ENCODE data around the gene OR1D5. TPM values are rescaled to one million over a fixed set of nuclear protein-coding genes. Genes with fewer than 3 reads are reported as not detected.

Gene OR1D5
- total RNA-seq, 1 donor from 2014 or later, result not detected

DNA sequence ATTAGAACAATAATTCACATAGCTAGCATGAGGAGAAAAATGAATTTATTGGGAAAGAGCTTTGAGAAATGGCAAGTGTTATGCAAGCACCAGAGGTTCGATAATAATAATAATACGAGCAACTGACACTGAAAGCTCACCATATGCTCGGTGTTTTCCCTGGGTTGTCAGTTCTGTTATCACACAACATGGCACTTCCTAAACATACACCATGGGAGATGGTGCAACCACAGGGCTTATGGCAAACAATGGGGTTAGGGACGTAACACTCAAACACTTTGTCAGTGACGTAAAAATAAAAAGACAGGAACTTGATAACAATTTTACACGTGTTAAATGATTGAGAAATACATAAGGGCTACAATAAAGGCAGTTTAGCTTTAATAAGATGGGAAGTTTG is 23.7 kb downstream of the OR1D5 start:
- no peaks in the 10 kb centered on the region for H4K20me1 ChIP-seq (ENCODE audit: insufficient read depth, low read length)
- H3K4me2 ChIP-seq (ENCODE audit: low read length), result no peak overlapping the region
- no peak overlapping the region for H3K4me3 ChIP-seq (ENCODE audit: insufficient read depth, low read depth, low read length)
- H3K36me3 Mint-ChIP-seq (ENCODE audit: low read depth, unreplicated experiment), result peaks cover 3% of the 10 kb centered on the region
- H3K4me1 ChIP-seq (ENCODE audit: insufficient read depth, low read length), result no peaks in the 10 kb centered on the region
- no peak for FAIRE-seq
- no peaks in the 10 kb centered on the region for H3K4me1 Mint-ChIP-seq (ENCODE audit: low read depth, unreplicated experiment)
- H3K4me3 Mint-ChIP-seq (ENCODE audit: unreplicated experiment), result no peak overlapping the region
- H3K27me3 ChIP-seq (ENCODE audit: insufficient read depth, low read length), result peaks cover 3% of the 10 kb centered on the region
- H3K9me3 ChIP-seq (ENCODE audit: insufficient read depth, low read depth, low read length), result peaks cover 9% of the 10 kb centered on the region
- no peak overlapping the region for H3K9ac ChIP-seq (ENCODE audit: low read length)
- peaks cover 15% of the 10 kb centered on the region for H3K9me3 Mint-ChIP-seq (ENCODE audit: unreplicated experiment)
- H2AFZ ChIP-seq (ENCODE audit: low read depth, low read length), result no peak overlapping the region
- H3K27ac Mint-ChIP-seq (ENCODE audit: unreplicated experiment), result no peak overlapping the region
- TF ChIP-seq, protein P1, sequence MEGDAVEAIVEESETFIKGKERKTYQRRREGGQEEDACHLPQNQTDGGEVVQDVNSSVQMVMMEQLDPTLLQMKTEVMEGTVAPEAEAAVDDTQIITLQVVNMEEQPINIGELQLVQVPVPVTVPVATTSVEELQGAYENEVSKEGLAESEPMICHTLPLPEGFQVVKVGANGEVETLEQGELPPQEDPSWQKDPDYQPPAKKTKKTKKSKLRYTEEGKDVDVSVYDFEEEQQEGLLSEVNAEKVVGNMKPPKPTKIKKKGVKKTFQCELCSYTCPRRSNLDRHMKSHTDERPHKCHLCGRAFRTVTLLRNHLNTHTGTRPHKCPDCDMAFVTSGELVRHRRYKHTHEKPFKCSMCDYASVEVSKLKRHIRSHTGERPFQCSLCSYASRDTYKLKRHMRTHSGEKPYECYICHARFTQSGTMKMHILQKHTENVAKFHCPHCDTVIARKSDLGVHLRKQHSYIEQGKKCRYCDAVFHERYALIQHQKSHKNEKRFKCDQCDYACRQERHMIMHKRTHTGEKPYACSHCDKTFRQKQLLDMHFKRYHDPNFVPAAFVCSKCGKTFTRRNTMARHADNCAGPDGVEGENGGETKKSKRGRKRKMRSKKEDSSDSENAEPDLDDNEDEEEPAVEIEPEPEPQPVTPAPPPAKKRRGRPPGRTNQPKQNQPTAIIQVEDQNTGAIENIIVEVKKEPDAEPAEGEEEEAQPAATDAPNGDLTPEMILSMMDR (IDR thresholded peaks at IDR 0.05; ENCODE audit: insufficient read depth, low read depth, low read length), result no peak
- no peak for TF ChIP-seq EZH2 (IDR thresholded peaks at IDR 0.05; ENCODE audit: insufficient read depth, low read length)
- peaks cover 11% of the 10 kb centered on the region for H3K27me3 Mint-ChIP-seq (ENCODE audit: low read depth, unreplicated experiment)
- no peak for DNase-seq (ENCODE audit: low read depth)
- H3K27ac ChIP-seq (ENCODE audit: low read depth, low read length), result no peak overlapping the region
- no peaks in the 10 kb centered on the region for H3K36me3 ChIP-seq (ENCODE audit: insufficient read depth, low read length)
- H3K79me2 ChIP-seq (ENCODE audit: insufficient read depth, low read length), result no peaks in the 10 kb centered on the region

DNA sequence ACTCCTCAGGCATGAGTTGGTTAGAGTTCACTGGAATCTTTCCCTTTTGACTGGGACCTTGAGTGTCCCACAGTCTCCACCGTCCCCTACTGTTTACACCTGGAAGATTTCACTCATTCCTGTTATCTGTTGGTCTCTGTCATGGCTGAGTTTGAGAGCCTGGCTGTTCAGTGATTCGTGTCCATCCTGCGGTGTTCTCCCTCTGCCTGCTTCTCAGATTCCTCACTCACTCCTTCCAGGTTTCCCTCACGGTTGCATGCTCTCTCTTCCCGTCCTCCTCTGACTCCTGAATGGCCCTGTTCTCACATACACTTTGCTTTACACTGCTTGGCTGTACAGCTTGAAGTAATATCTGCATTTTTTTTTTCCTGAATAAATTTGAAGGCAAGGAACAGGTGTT is 24.5 kb downstream of the OR1D5 start:
- no peaks in the 10 kb centered on the region for H3K4me1 Mint-ChIP-seq (ENCODE audit: low read depth, unreplicated experiment)
- no peak for DNase-seq (ENCODE audit: low read depth)

DNA sequence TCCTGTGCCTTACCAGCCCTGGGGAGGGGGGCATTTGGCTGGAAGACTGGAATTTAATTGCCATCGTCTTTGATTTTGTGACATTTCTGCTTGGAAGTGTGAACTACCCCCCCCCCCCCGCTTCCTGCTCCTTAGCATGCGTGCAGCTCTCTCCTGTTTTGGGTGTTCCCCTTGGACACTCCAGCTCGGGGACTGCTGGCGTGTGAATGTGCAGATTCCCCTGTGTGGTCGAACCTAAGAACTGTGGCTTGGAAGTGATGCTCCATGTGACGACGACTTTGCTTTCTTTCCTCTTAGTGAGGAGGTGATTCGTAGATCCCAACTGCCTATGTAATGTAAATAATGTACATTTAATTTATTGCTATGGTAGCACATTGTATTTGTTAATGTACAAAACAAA is 26.1 kb downstream of the OR1D5 start:
- H3K4me3 ChIP-seq (ENCODE audit: insufficient read depth, low read depth, low read length), result no peak overlapping the region
- no peak for DNase-seq (ENCODE audit: low read depth)
- Mint-ChIP-seq H3K4me1 (ENCODE audit: low read depth, unreplicated experiment) (no peaks in the 10 kb centered on the region), H3K27me3 (ENCODE audit: low read depth, unreplicated experiment) (peaks cover 11% of the 10 kb centered on the region), H3K36me3 (ENCODE audit: low read depth, unreplicated experiment) (peaks cover 2% of the 10 kb centered on the region), H3K9me3 (ENCODE audit: unreplicated experiment) (peaks cover 5% of the 10 kb centered on the region), H3K27ac (ENCODE audit: unreplicated experiment) (no peak overlapping the region), H3K4me3 (ENCODE audit: unreplicated experiment) (no peak overlapping the region)
- TF ChIP-seq EZH2 (IDR thresholded peaks at IDR 0.05; ENCODE audit: insufficient read depth, low read length), result no peak
- TF ChIP-seq, protein P1 (IDR thresholded peaks at IDR 0.05; ENCODE audit: insufficient read depth, low read depth, low read length), result no peak
- no peak overlapping the region for H3K9ac ChIP-seq (ENCODE audit: low read length)
- no peak overlapping the region for H2AFZ ChIP-seq (ENCODE audit: low read depth, low read length)
- no peak overlapping the region for H3K4me2 ChIP-seq (ENCODE audit: low read length)
- H3K79me2 ChIP-seq (ENCODE audit: insufficient read depth, low read length), result no peaks in the 10 kb centered on the region
- H3K36me3 ChIP-seq (ENCODE audit: insufficient read depth, low read length), result no peaks in the 10 kb centered on the region
- no peaks in the 10 kb centered on the region for H4K20me1 ChIP-seq (ENCODE audit: insufficient read depth, low read length)
- no peaks in the 10 kb centered on the region for H3K9me3 ChIP-seq (ENCODE audit: insufficient read depth, low read depth, low read length)
- FAIRE-seq, result no peak
- peaks cover 3% of the 10 kb centered on the region for H3K27me3 ChIP-seq (ENCODE audit: insufficient read depth, low read length)
- H3K27ac ChIP-seq (ENCODE audit: low read depth, low read length), result no peak overlapping the region
- H3K4me1 ChIP-seq (ENCODE audit: insufficient read depth, low read length), result no peaks in the 10 kb centered on the region

More for the DNA sequence above, 24.5 kb downstream of the OR1D5 start:
- Mint-ChIP-seq H3K27ac (ENCODE audit: unreplicated experiment) (no peak overlapping the region), H3K9me3 (ENCODE audit: unreplicated experiment) (peaks cover 11% of the 10 kb centered on the region), H3K36me3 (ENCODE audit: low read depth, unreplicated experiment) (peaks cover 3% of the 10 kb centered on the region), H3K27me3 (ENCODE audit: low read depth, unreplicated experiment) (peaks cover 11% of the 10 kb centered on the region), H3K4me3 (ENCODE audit: unreplicated experiment) (no peak overlapping the region)
- Histone ChIP-seq H3K27ac (ENCODE audit: low read depth, low read length) (no peak overlapping the region), H3K9me3 (ENCODE audit: insufficient read depth, low read depth, low read length) (peaks cover 6% of the 10 kb centered on the region), H3K4me1 (ENCODE audit: insufficient read depth, low read length) (no peaks in the 10 kb centered on the region), H3K27me3 (ENCODE audit: insufficient read depth, low read length) (peaks cover 3% of the 10 kb centered on the region), H3K4me2 (ENCODE audit: low read length) (no peak overlapping the region), H2AFZ (ENCODE audit: low read depth, low read length) (no peak overlapping the region), H3K36me3 (ENCODE audit: insufficient read depth, low read length) (no peaks in the 10 kb centered on the region), H3K79me2 (ENCODE audit: insufficient read depth, low read length) (no peaks in the 10 kb centered on the region), H3K4me3 (ENCODE audit: insufficient read depth, low read depth, low read length) (no peak overlapping the region), H4K20me1 (ENCODE audit: insufficient read depth, low read length) (no peaks in the 10 kb centered on the region), H3K9ac (ENCODE audit: low read length) (no peak overlapping the region)
- TF ChIP-seq, protein P1 (IDR thresholded peaks at IDR 0.05; ENCODE audit: insufficient read depth, low read depth, low read length), result no peak
- no peak for TF ChIP-seq EZH2 (IDR thresholded peaks at IDR 0.05; ENCODE audit: insufficient read depth, low read length)
- no peak for FAIRE-seq
